Activated naive CD8-positive, alpha-beta T cell treated with anti-CD3 and anti-CD28 coated beads, Interleukin-2, amount 50 U/mL, for 24 hours (primary cell): ENCODE measurements around the gene ZNF407.

Experiments
- ATAC-seq: fragments of 150-1000 bp; cut with Tn5 transposase; one replicate; pipeline ENCODE4 v1.10.0; 2021
- DNase-seq: peaks from one replicate; pipeline ENCODE4 v3.0.0; 2021
- H3K27ac Mint-ChIP-seq: one replicate; pipeline ENCODE4 v1.8.0; 2021; ENCODE audit warnings: mild to moderate bottlenecking, mixed read lengths
- H3K27me3 Mint-ChIP-seq: one replicate; pipeline ENCODE4 v1.8.0; 2021; ENCODE audit warnings: mixed read lengths
- H3K36me3 Mint-ChIP-seq: one replicate; pipeline ENCODE4 v1.8.0; 2021; ENCODE audit warnings: low read depth, mixed read lengths
- H3K4me1 Mint-ChIP-seq: one replicate; pipeline ENCODE4 v1.8.0; 2021; ENCODE audit warnings: mixed read lengths
- H3K4me3 Mint-ChIP-seq: one replicate; pipeline ENCODE4 v1.8.0; 2021; ENCODE audit warnings: mild to moderate bottlenecking, moderate library complexity, mixed read lengths
- H3K9me3 Mint-ChIP-seq: one replicate; pipeline ENCODE4 v1.8.0; 2021; ENCODE audit warnings: mixed read lengths

ZNF407 gene

GRCh38 chr18:75044791-75045190, 447.1 kb downstream of the ZNF407 start:
- Mint-ChIP-seq H3K27me3 (no peaks in the 10 kb centered on the region), H3K36me3 (peaks cover 2% of the 10 kb centered on the region), H3K4me3 (no peak overlapping the region), H3K9me3 (no peaks in the 10 kb centered on the region), H3K27ac (no peak overlapping the region), H3K4me1 (no peaks in the 10 kb centered on the region)
- ATAC-seq (no peak), DNase-seq (no peak)

- Mint-ChIP-seq H3K9me3 (no peaks in the 10 kb centered on the region), H3K36me3 (peaks cover 2% of the 10 kb centered on the region), H3K4me1 (no peaks in the 10 kb centered on the region), H3K27me3 (no peaks in the 10 kb centered on the region), H3K27ac (no peak overlapping the region), H3K4me3 (no peak overlapping the region)
- DNase-seq (no peak), ATAC-seq (no peak)
Measured at GRCh38 chr18:75045272-75045671, 447.6 kb downstream of the ZNF407 start.

- Mint-ChIP-seq H3K4me1 (no peaks in the 10 kb centered on the region), H3K27me3 (no peaks in the 10 kb centered on the region), H3K36me3 (peaks cover 2% of the 10 kb centered on the region), H3K9me3 (no peaks in the 10 kb centered on the region), H3K4me3 (no peak overlapping the region), H3K27ac (no peak overlapping the region)
- DNase-seq: no peak
- no peak for ATAC-seq
Measured at GRCh38 chr18:75047240-75047961, 449.7 kb downstream of the ZNF407 start.

GRCh38 chr18:75048776-75049454, 451.2 kb downstream of the ZNF407 start:
- ATAC-seq (no peak), DNase-seq (no peak)
- H3K4me3 Mint-ChIP-seq: no peak overlapping the region
- H3K27ac Mint-ChIP-seq: no peak overlapping the region
- H3K9me3 Mint-ChIP-seq: no peaks in the 10 kb centered on the region
- no peaks in the 10 kb centered on the region for H3K36me3 Mint-ChIP-seq
- H3K27me3 Mint-ChIP-seq: no peaks in the 10 kb centered on the region
- no peaks in the 10 kb centered on the region for H3K4me1 Mint-ChIP-seq

GRCh38 chr18:75049455-75049789, 451.8 kb downstream of the ZNF407 start:
- Mint-ChIP-seq H3K27ac (no peak overlapping the region), H3K9me3 (no peaks in the 10 kb centered on the region), H3K27me3 (no peaks in the 10 kb centered on the region), H3K4me1 (no peaks in the 10 kb centered on the region), H3K36me3 (no peaks in the 10 kb centered on the region), H3K4me3 (no peak overlapping the region)
- DNase-seq (no peak), ATAC-seq (no peak)

GRCh38 chr18:75051757-75052156, 454.1 kb downstream of the ZNF407 start:
- DNase-seq: no peak
- H3K4me1 Mint-ChIP-seq: no peaks in the 10 kb centered on the region
- H3K9me3 Mint-ChIP-seq: no peaks in the 10 kb centered on the region
- no peaks in the 10 kb centered on the region for H3K27me3 Mint-ChIP-seq
- no peak overlapping the region for H3K27ac Mint-ChIP-seq
- no peak for ATAC-seq
- peaks cover 2% of the 10 kb centered on the region for H3K36me3 Mint-ChIP-seq
- H3K4me3 Mint-ChIP-seq: no peak overlapping the region

- no peak overlapping the region for H3K27ac Mint-ChIP-seq
- no peaks in the 10 kb centered on the region for H3K27me3 Mint-ChIP-seq
- no peaks in the 10 kb centered on the region for H3K9me3 Mint-ChIP-seq
- H3K4me3 Mint-ChIP-seq: no peak overlapping the region
- ATAC-seq: no peak
- no peak for DNase-seq
- H3K36me3 Mint-ChIP-seq: peaks cover 2% of the 10 kb centered on the region
- H3K4me1 Mint-ChIP-seq: no peaks in the 10 kb centered on the region
Measured at GRCh38 chr18:75052475-75052874, 454.8 kb downstream of the ZNF407 start.

GRCh38 chr18:75053028-75053629, 455.5 kb downstream of the ZNF407 start:
- Mint-ChIP-seq H3K4me1 (no peaks in the 10 kb centered on the region), H3K9me3 (no peaks in the 10 kb centered on the region), H3K27me3 (no peaks in the 10 kb centered on the region), H3K4me3 (no peak overlapping the region), H3K36me3 (peaks cover 2% of the 10 kb centered on the region), H3K27ac (no peak overlapping the region)
- DNase-seq: no peak
- ATAC-seq: no peak

GRCh38 chr18:75054046-75054445, 456.4 kb downstream of the ZNF407 start:
- H3K36me3 Mint-ChIP-seq: peaks cover 2% of the 10 kb centered on the region
- ATAC-seq (no peak), DNase-seq (no peak)
- no peak overlapping the region for H3K27ac Mint-ChIP-seq
- no peaks in the 10 kb centered on the region for H3K4me1 Mint-ChIP-seq
- H3K4me3 Mint-ChIP-seq: no peak overlapping the region
- no peaks in the 10 kb centered on the region for H3K27me3 Mint-ChIP-seq
- H3K9me3 Mint-ChIP-seq: no peaks in the 10 kb centered on the region

GRCh38 chr18:75054611-75055010, 456.9 kb downstream of the ZNF407 start:
- H3K4me1 Mint-ChIP-seq: no peaks in the 10 kb centered on the region
- no peaks in the 10 kb centered on the region for H3K27me3 Mint-ChIP-seq
- H3K27ac Mint-ChIP-seq: no peak overlapping the region
- no peak overlapping the region for H3K4me3 Mint-ChIP-seq
- DNase-seq (no peak), ATAC-seq (no peak)
- no peaks in the 10 kb centered on the region for H3K9me3 Mint-ChIP-seq
- peaks cover 2% of the 10 kb centered on the region for H3K36me3 Mint-ChIP-seq

- no peak for ATAC-seq
- Mint-ChIP-seq H3K27ac (no peak overlapping the region), H3K36me3 (peaks cover 2% of the 10 kb centered on the region), H3K9me3 (no peaks in the 10 kb centered on the region), H3K4me1 (no peaks in the 10 kb centered on the region), H3K4me3 (no peak overlapping the region), H3K27me3 (no peaks in the 10 kb centered on the region)
- no peak for DNase-seq
Measured at GRCh38 chr18:75057169-75057960, 459.7 kb downstream of the ZNF407 start.

GRCh38 chr18:75060185-75060584, 462.5 kb downstream of the ZNF407 start:
- ATAC-seq (no peak), DNase-seq (no peak)
- no peaks in the 10 kb centered on the region for H3K9me3 Mint-ChIP-seq
- no peak overlapping the region for H3K4me3 Mint-ChIP-seq
- H3K36me3 Mint-ChIP-seq: peaks cover 6% of the 10 kb centered on the region
- no peak overlapping the region for H3K27ac Mint-ChIP-seq
- no peaks in the 10 kb centered on the region for H3K27me3 Mint-ChIP-seq
- H3K4me1 Mint-ChIP-seq: no peaks in the 10 kb centered on the region

GRCh38 chr18:75062297-75062886, 464.7 kb downstream of the ZNF407 start:
- Mint-ChIP-seq H3K4me1 (no peaks in the 10 kb centered on the region), H3K36me3 (peaks cover 12% of the 10 kb centered on the region), H3K27ac (no peak overlapping the region), H3K4me3 (no peak overlapping the region), H3K9me3 (no peaks in the 10 kb centered on the region), H3K27me3 (no peaks in the 10 kb centered on the region)
- ATAC-seq (no peak), DNase-seq (no peak)

- peaks cover 12% of the 10 kb centered on the region for H3K36me3 Mint-ChIP-seq
- H3K4me1 Mint-ChIP-seq: peaks cover 5% of the 10 kb centered on the region
- no peak overlapping the region for H3K27ac Mint-ChIP-seq
- no peak overlapping the region for H3K4me3 Mint-ChIP-seq
- no peaks in the 10 kb centered on the region for H3K9me3 Mint-ChIP-seq
- H3K27me3 Mint-ChIP-seq: no peaks in the 10 kb centered on the region
- no peak for ATAC-seq
- DNase-seq: no peak
Measured at GRCh38 chr18:75063196-75063595, 465.5 kb downstream of the ZNF407 start.
